CD4-positive, alpha-beta T cell treated with Interleukin-10 for 1 hour (primary cell): Measurements from ENCODE around the gene ZNF524.
A peak's percentile ranks its signal among the peaks of the same experiment; 100 is the strongest.

Experiments used
- DNase-seq: peaks from one replicate; pipeline ENCODE4 v3.0.0-alpha.2; 2020

ZNF524 gene

GRCh38 chr19:55621673-55622231 is 21.7 kb downstream of the ZNF524 start:
- DNase-seq: no peak

- DNase-seq: no peak
These were observed 22.3 kb downstream of the ZNF524 start for GRCh38 chr19:55622242-55622969.

GRCh38 chr19:55623130-55623529 is 23.0 kb downstream of the ZNF524 start:
- DNase-seq: no peak

- DNase-seq: no peak
These were observed 23.5 kb downstream of the ZNF524 start for GRCh38 chr19:55623561-55623960.

- DNase-seq: peak; percentile 92
These were observed 24.3 kb downstream of the ZNF524 start, which contains the start of gene ZNF784 for GRCh38 chr19:55624109-55625003. Gene ZNF784, minus strand, starts transcription at chr19:55624566. Its CDS starts 5 bp downstream, at chr19:55624561.

GRCh38 chr19:55625004-55625326 is 24.9 kb downstream of the ZNF524 start:
- DNase-seq: no peak

- DNase-seq: peak; percentile 82
These were observed 26.3 kb downstream of the ZNF524 start for GRCh38 chr19:55626350-55626749.

- peak; percentile 93 for DNase-seq
These were observed 32.4 kb downstream of the ZNF524 start for GRCh38 chr19:55632463-55632834.

- no peak for DNase-seq
These were observed 33.8 kb downstream of the ZNF524 start for GRCh38 chr19:55633861-55634260.

GRCh38 chr19:55635334-55635717 is 35.2 kb downstream of the ZNF524 start:
- peak; percentile 36 for DNase-seq

GRCh38 chr19:55635856-55636440 is 35.9 kb downstream of the ZNF524 start:
- DNase-seq: no peak

GRCh38 chr19:55636723-55637122 is 36.6 kb downstream of the ZNF524 start:
- no peak for DNase-seq

- no peak for DNase-seq
These were observed 37.4 kb downstream of the ZNF524 start for GRCh38 chr19:55637534-55637933.

- peak; percentile 73 for DNase-seq
These were observed 38.8 kb downstream of the ZNF524 start for GRCh38 chr19:55638864-55639359.

- DNase-seq: peak; percentile 81
These were observed 40.0 kb downstream of the ZNF524 start for GRCh38 chr19:55640043-55640576.

- peak; percentile 69 for DNase-seq
These were observed 40.7 kb downstream of the ZNF524 start, which contains the start of gene ZNF580 for GRCh38 chr19:55640577-55641425. Gene ZNF580, plus strand, starts transcription at chr19:55641002. Its CDS starts 1,507 bp downstream, at chr19:55642509.

GRCh38 chr19:55641426-55642152 is 41.5 kb downstream of the ZNF524 start:
- DNase-seq: peak; percentile 49

- DNase-seq: peak; percentile 21
These were observed 42.3 kb downstream of the ZNF524 start for GRCh38 chr19:55642153-55643002.

- DNase-seq: peak; percentile 84
These were observed 43.2 kb downstream of the ZNF524 start, which contains the start of gene ZNF581 for GRCh38 chr19:55643003-55643886. Gene ZNF581, plus strand, starts transcription at chr19:55643649. Its CDS starts 923 bp downstream, at chr19:55644572.
